Mucosa of stomach (tissue), 1 donor: ENCODE data around the gene THRB.

ENCODE experiments used
- H3K27me3 ChIP-seq: one replicate; pipeline ENCODE4 v1.7.0; 2013; ENCODE audit warnings: mild to moderate bottlenecking, low read length; ENCODE audit not compliant: control insufficient read depth, insufficient read depth
- H3K36me3 ChIP-seq: one replicate; pipeline ENCODE4 v1.7.0; 2013; ENCODE audit warnings: low read length; ENCODE audit not compliant: control insufficient read depth, insufficient read depth
- H3K4me1 ChIP-seq: one replicate; pipeline ENCODE4 v1.7.0; 2013; ENCODE audit warnings: mild to moderate bottlenecking, low read length; ENCODE audit not compliant: control insufficient read depth, insufficient read depth
- H3K4me3 ChIP-seq: one replicate; pipeline ENCODE4 v1.7.0; 2013; ENCODE audit warnings: low read length
- H3K9ac ChIP-seq: one replicate; pipeline ENCODE4 v1.7.0; 2013; ENCODE audit warnings: mild to moderate bottlenecking, low read length, moderate library complexity
- H3K9me3 ChIP-seq: one replicate; pipeline ENCODE4 v1.7.0; 2013; ENCODE audit warnings: mild to moderate bottlenecking, low read length, moderate library complexity; ENCODE audit not compliant: control insufficient read depth
- donor health status: Pancreatic carcinoma.

Gene THRB

GRCh38 chr3:24454393-24454792, 40.3 kb downstream of the THRB start:
- H3K4me3 ChIP-seq: no peak overlapping the region
- H3K27me3 ChIP-seq: no peaks in the 10 kb centered on the region
- H3K9ac ChIP-seq: no peak overlapping the region
- no peaks in the 10 kb centered on the region for H3K9me3 ChIP-seq
- H3K4me1 ChIP-seq: peaks cover 19% of the 10 kb centered on the region
- no peaks in the 10 kb centered on the region for H3K36me3 ChIP-seq

GRCh38 chr3:24451461-24452099, 43.1 kb downstream of the THRB start:
- Histone ChIP-seq H3K36me3 (no peaks in the 10 kb centered on the region), H3K4me1 (peaks cover 39% of the 10 kb centered on the region), H3K9ac (no peak overlapping the region), H3K9me3 (no peaks in the 10 kb centered on the region), H3K27me3 (no peaks in the 10 kb centered on the region), H3K4me3 (no peak overlapping the region)

- Histone ChIP-seq H3K4me3 (no peak overlapping the region), H3K9me3 (no peaks in the 10 kb centered on the region), H3K27me3 (no peaks in the 10 kb centered on the region), H3K4me1 (peaks cover 39% of the 10 kb centered on the region), H3K9ac (no peak overlapping the region), H3K36me3 (no peaks in the 10 kb centered on the region)
These were observed 44.3 kb downstream of the THRB start for GRCh38 chr3:24450160-24450907.

- Histone ChIP-seq H3K9me3 (no peaks in the 10 kb centered on the region), H3K36me3 (no peaks in the 10 kb centered on the region), H3K27me3 (no peaks in the 10 kb centered on the region), H3K9ac (no peak overlapping the region), H3K4me1 (peaks cover 33% of the 10 kb centered on the region), H3K4me3 (no peak overlapping the region)
These were observed 46.8 kb downstream of the THRB start for GRCh38 chr3:24447836-24448235.

DNA sequence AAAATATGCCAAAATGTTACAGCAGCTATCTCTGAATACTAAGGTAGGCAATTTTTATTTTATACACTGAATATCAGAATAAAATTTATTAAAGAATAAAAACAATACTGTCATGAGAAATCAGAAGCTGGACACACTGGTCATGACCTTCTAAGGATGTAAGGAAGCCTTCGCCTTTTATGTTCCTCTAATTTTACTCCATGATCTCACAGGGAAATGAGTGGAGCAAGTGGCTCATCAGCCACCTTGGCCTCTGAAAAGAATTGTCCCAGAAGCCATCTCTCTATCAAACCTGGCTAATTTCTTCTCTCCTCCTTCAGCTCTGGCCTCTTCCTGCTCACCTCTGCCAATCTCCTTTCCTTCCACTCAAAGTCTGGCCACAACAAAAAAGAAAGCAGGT, 48.6 kb downstream of the THRB start:
- no peaks in the 10 kb centered on the region for H3K9me3 ChIP-seq
- H3K4me3 ChIP-seq: no peak overlapping the region
- H3K36me3 ChIP-seq: no peaks in the 10 kb centered on the region
- H3K27me3 ChIP-seq: no peaks in the 10 kb centered on the region
- peaks cover 26% of the 10 kb centered on the region for H3K4me1 ChIP-seq
- no peak overlapping the region for H3K9ac ChIP-seq

- Histone ChIP-seq H3K4me1 (peaks cover 15% of the 10 kb centered on the region), H3K9ac (no peak overlapping the region), H3K4me3 (no peak overlapping the region), H3K27me3 (no peaks in the 10 kb centered on the region), H3K36me3 (no peaks in the 10 kb centered on the region), H3K9me3 (no peaks in the 10 kb centered on the region)
These were observed 51.2 kb downstream of the THRB start for GRCh38 chr3:24443476-24443875.

DNA sequence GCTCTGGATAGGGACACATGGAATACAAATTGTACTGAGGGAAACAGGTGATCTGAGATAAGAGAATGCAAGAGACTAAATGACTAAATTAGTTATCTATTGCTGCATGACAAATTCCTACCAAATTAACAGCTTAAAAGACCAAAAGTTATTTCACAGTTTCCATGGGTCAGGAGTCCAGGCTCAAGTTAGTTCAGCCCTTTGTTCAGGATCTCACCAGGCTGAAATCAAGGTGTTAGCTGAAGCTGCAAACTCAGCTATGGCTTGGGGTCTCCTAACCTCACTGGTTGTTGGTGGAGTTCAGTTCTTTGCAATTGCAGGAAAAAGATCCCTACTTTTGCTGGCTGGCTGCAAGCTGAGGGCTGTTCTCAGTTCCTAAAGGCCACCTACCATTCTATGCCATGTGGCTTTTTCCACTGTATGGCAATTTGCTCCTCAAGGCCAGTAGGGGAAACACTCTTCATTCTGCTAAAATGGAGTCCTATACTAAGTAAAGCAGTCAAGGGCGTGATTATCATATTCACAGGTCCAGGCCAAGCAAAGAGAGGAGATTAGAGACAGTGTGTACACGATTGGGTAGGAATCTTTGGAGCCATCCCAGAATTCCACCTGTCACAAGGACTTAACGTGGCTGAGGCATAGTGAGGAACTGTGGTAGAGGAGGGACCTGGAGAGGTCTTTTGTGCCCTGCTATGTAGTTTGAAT, 53.7 kb downstream of the THRB start:
- H3K27me3 ChIP-seq: no peaks in the 10 kb centered on the region
- no peaks in the 10 kb centered on the region for H3K9me3 ChIP-seq
- H3K4me3 ChIP-seq: no peak overlapping the region
- H3K9ac ChIP-seq: no peak overlapping the region
- H3K4me1 ChIP-seq: peaks cover 4% of the 10 kb centered on the region
- H3K36me3 ChIP-seq: no peaks in the 10 kb centered on the region

GRCh38 chr3:24439021-24439420, 55.6 kb downstream of the THRB start:
- Histone ChIP-seq H3K9me3 (no peaks in the 10 kb centered on the region), H3K4me3 (no peak overlapping the region), H3K4me1 (peaks cover 11% of the 10 kb centered on the region), H3K36me3 (no peaks in the 10 kb centered on the region), H3K27me3 (no peaks in the 10 kb centered on the region), H3K9ac (no peak overlapping the region)

DNA sequence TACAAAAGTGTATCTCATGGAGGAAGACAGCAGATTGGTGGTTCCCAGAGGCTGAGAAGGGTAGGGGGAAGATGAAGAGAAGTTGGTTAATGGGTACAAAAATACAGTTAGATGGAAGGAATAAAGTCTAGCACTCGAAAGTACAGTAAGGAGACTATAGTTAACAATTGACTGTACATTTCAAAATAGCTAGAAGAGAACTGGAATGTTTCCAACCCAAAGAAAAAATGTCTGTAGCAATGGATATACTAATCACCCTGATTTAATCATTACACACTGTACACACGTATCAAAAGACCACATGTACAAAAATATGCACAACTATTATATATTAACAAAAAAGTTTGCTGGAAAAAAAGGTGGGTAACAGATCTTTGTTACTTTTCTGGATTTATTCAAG, 57.3 kb downstream of the THRB start:
- Histone ChIP-seq H3K36me3 (no peaks in the 10 kb centered on the region), H3K27me3 (no peaks in the 10 kb centered on the region), H3K9me3 (no peaks in the 10 kb centered on the region), H3K9ac (no peak overlapping the region), H3K4me1 (peaks cover 14% of the 10 kb centered on the region), H3K4me3 (no peak overlapping the region)

DNA sequence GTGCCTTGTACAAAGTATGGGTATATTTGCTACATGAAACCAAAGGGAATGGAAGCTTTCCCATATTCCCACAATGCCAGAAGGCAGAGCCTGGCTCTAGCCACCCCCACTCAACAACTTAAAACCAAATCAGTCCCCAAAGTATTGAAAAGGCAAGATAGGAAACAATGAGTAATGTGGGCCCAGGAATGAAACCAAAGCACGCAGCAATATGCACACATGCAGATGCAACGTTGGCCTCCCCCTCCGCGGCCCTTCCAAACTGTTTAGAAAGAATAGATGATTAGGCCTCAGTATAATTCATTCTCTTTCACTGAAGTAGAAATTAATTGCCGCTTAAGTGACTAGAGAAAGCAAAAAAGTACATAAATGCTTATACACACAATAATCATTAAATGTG, 59.1 kb downstream of the THRB start:
- Histone ChIP-seq H3K36me3 (no peaks in the 10 kb centered on the region), H3K9ac (no peak overlapping the region), H3K9me3 (no peaks in the 10 kb centered on the region), H3K4me3 (no peak overlapping the region), H3K27me3 (no peaks in the 10 kb centered on the region), H3K4me1 (peaks cover 10% of the 10 kb centered on the region)

GRCh38 chr3:24434651-24435050, 60.0 kb downstream of the THRB start:
- Histone ChIP-seq H3K4me3 (no peak overlapping the region), H3K4me1 (peaks cover 10% of the 10 kb centered on the region), H3K27me3 (no peaks in the 10 kb centered on the region)

DNA sequence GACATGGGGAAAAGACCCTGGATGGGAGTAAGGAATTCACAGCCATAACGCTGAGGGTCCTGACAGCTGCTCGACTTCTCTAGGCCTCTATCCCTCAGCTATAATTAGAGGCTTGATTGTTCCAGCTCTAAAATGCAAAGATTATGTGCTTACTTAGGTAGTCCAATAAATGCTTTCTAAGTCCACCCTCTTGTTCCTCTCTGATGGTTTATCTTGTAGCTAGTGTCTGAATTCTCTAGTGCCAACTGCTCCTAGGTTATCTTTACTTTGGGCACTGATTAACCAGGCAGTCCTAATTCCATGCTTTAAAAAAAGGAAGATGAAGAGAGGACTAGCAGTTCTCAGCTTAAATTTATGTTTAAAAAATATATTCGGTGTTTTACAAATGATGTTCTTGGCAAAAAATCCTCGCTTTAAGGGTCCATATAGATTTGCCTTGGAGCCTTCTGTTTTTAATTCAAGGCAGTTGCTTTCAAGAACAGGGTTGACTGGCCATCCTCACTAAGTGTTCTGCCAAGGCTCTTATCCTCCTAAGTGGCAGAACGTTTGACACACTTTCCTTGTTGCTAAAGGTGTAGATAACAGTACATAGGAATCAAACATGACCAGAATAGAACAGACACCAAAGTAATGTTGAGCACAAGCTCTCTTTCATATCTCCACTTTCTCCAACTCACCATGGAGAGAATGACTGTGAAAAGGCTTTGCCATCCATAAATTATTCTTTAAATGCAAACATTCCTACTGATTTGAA, 60.6 kb downstream of the THRB start:
- peaks cover 10% of the 10 kb centered on the region for H3K4me1 ChIP-seq

More at GRCh38 chr3:24434651-24435050, 60.0 kb downstream of the THRB start:
- Histone ChIP-seq H3K9me3 (no peaks in the 10 kb centered on the region), H3K9ac (no peak overlapping the region), H3K36me3 (no peaks in the 10 kb centered on the region)

More for the DNA sequence above, 60.6 kb downstream of the THRB start:
- H3K36me3 ChIP-seq: no peaks in the 10 kb centered on the region
- H3K4me3 ChIP-seq: no peak overlapping the region
- no peak overlapping the region for H3K9ac ChIP-seq
- no peaks in the 10 kb centered on the region for H3K9me3 ChIP-seq
- no peaks in the 10 kb centered on the region for H3K27me3 ChIP-seq
